Kasumi-1 (cell line): Measurements from ENCODE around the gene ONECUT1.
"Not testable (repeated sequence)": the region's sequence is repeated elsewhere in the genome, so short reads cannot be mapped to it uniquely, and the experiment has no call there.

ENCODE experiments used
- DNase-seq, 2 experiments: peaks; one replicate each; lab custom pipeline; 2025; lab: John Stamatoyannopoulos, UW

The ONECUT1 gene

DNA sequence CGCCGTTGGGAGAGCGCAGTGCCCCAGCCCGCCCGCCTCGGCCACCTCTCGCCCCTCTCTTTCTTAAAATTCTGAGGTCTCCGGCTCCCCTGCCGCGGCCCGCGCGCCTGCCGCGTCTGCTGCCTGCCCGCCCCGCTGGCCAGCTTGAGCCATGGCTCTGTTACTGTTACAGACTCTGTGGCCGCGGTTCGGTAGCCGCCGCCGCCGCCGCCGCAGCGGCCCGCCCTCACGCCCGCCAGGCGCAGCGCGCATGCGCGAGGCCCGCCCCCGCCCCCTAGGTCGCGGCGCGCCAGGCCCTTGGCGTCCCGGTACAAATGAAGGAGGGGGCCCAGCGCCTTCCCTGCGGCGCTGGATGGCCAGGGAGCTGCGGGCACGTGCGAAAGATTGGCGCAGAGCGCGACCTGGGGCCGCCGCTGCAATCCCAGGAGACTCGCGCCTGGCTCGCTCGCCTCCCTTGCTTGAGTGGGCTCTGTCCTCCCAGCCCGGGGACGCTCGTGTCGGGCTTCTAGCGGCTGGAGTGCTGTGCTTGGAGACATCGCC is at the start of gene ONECUT1:
Gene ONECUT1, minus strand, starts transcription at position 168 of the 540 bp plus-strand sequence. CDS start 452 bp downstream, outside the sequence.
- peak in 1 of 2 experiments; percentile 34 for DNase-seq

DNA sequence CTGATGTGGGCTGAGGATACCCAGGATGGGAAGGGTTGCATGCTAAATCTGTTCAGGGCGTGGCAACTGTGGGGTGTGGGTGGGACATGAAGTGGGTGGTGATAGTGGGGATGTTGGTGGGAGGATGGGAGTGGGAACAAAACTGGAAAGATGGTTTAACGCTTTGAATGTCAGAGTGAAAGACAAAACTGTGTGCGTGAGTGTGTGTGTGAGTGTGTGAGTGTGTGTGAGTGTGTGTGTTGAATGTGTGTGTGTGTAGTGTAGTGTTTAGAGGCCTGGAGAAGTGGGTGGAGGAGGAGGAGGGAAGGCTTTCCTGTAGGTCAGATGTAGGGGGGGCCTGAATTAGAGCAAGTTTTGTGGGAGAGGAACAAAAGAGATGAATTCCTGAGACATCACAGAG is 44.2 kb upstream of the ONECUT1 start:
- DNase-seq, result no peak

DNA sequence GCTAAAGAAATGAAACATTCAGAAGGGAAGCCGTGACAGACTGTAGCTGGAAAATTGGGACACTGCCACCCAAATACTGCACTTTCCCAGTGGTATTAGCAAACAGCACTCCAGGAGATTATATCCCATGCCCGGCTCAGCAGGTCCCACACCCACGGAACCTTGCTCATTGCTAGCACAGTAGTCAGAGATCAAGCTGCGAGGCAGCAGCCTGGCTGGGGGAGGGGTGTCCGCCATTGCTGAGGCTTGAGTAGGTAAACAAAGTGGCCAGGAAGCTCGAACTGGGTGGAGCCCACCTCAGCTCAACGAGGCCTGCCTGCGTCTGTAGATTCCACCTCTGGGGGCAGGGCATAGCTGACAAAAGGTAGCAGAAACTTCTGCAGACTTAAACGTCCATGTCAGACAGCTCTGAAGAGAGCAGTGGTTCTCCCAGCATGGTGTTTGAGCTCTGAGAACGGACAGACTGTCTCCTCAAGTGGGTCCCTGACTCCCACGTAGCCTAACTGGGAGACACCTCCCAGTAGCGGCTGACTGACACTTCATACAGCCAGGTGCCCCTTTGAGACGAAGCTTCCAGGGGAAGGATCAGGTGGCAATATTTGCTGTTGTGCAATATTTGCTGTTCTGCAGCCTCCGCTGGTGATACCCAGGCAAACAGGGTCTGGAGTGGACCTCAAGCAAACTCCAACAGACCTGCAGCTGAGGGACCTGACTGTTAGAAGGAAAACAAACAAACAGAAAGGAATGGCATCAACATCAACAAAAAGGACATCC is 34.2 kb upstream of the ONECUT1 start:
- not testable (repeated sequence) for DNase-seq

- DNase-seq, result no peak
These were observed 32.3 kb upstream of the ONECUT1 start for GRCh38 chr15:52822475-52822874.

DNA sequence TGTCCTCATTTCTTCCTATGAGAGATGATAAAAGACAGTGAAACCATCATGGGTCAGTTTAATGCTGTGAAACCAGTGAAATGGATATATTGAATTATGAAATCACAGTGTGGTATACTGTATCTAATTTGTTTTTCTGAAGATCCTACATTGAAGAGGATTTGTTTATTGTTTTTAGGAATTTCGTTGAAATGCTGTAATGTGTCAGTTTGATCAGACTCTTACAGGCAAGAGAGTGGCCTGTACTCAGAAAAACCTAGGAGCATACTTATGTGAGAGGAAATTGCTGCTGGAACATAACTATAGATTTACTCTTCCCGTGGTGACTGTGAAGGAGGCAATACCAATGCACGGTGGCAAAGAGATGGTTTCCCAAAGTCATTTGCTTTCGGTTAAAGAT is 29.1 kb upstream of the ONECUT1 start:
- no peak for DNase-seq

- DNase-seq, result not testable (repeated sequence)
These were observed 25.8 kb upstream of the ONECUT1 start for GRCh38 chr15:52815899-52816298.

DNA sequence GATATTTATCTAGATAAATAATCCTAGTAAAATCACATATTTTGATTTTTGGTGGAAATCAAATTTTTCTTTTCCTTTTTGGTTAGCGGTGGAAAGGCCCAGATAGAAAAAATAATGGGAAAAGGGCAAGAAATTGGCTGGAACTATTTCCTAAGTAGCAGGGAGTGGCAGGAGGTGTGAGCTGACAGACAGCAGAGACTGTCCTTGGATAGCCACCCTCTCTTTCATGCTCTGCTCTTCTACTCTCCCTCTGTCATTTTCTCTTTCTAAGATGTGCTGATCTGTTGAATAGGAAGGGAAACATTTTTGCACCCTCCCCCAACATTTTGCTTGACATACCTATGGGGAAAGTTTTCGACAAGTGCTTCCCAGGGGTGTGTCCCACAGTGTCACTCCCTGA is 18.9 kb upstream of the ONECUT1 start:
- no peak for DNase-seq

DNA sequence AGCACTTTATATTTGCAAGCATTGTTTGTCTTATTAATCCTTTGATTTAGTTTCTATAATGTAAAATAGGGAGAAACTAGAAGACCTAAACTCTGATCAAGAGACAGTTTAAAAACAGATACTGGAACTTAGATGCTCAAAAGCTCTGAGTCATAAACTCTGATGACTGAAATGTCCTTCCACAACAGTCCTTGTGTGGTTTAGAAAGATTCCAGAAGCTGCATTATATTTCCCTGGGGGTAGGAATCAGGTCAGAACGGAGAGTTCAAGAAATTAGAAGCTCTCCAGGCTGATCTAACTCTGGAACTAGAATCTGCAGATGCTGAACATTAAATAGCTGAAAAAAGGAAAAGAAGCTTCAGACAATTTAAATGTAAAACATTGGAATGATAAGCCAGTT is 18.3 kb upstream of the ONECUT1 start:
- DNase-seq, result no peak

- no peak for DNase-seq
These were observed 16.1 kb upstream of the ONECUT1 start for GRCh38 chr15:52806284-52806655.

- no peak for DNase-seq
These were observed 15.5 kb upstream of the ONECUT1 start for GRCh38 chr15:52805351-52806283.

GRCh38 chr15:52804526-52805081 is 14.5 kb upstream of the ONECUT1 start:
- no peak for DNase-seq

DNA sequence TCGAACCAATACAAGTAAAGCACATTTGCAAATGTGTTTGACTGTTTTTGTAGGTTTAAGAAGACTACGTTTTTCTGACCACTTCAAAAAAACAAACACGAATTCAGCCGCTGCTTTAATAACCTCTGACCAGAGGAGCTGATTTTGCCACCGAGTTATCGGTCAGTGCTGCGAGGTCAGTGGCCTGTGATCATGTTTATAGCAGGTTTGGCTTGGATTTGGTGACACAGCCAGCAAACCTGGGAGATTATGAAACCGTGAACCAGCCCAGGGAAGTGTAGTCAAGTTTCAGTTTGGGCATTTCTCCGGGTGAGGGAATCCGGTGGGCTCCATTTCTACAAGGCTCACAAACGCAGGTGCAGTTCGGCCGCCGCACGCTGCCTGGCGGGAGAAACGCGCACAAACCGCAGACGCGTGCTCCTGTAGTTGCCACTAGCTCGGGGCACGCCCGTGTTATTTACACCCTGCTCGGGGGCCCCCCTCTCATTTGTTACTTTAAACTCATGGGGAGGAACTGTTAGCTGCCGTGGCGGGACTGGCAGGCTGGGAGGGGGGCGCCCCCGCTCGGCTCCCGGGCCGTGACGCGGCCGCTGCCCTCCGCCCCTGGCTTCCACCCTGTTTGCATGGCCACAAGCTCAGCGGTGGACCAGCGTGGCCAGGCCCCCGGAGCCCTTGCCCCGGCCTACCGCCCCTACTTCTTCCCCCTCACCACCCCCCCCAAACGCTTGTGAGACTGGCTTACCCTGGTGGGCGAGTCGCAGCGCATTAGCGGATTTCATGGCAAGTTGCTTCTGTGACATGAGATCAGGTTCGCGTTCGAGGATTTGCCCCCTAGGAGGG is 13.6 kb upstream of the ONECUT1 start:
- no peak for DNase-seq

- no peak for DNase-seq
These were observed 13.0 kb upstream of the ONECUT1 start for GRCh38 chr15:52803108-52803466.

GRCh38 chr15:52802110-52802509 is 12.0 kb upstream of the ONECUT1 start:
- no peak for DNase-seq

- DNase-seq, result no peak
These were observed 11.6 kb upstream of the ONECUT1 start for GRCh38 chr15:52801748-52802085.

DNA sequence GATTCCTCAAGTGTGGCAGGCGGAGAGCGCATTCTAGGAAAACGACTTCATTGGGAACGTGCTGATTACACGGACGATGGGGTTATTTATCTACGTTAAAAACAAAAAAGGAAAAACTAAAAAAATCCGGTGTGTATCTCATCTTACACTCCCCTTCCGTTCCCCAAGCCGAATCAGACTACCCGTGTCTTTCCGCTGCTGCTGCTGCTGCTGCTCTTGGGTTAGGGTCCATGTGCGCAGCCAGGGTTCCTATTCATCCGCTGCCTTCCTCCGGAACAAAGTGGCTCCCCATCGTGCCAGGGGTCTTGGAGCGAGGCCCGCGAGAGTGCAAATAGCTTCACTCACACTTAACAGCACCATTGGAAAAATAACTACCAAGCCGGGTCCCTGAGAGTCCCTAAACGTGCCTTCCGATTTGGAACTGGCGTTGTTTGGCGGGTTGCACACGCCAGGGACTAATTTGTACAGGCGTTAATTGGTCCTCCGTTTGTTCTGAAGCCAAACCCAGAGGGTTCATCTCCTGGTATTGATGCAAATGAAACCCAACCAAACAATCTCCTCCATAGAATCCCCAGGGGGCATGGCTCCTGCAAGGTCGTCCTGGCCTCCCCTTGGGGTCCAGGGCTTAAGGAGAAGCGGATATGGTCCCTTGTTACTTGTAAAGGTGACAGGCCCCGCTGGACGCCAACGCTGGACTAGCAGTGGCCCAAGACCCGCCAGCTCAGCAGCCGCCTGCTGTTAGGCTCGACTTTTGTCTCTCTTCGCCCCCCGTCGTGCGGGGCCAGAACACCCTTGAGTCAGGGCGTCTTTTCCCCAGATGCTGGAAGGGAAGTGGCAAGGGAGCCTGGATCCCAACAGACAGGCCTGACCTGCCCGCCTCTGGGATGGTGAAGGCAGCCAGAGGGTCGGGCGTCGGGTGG is 11.0 kb upstream of the ONECUT1 start:
- DNase-seq, result no peak

DNA sequence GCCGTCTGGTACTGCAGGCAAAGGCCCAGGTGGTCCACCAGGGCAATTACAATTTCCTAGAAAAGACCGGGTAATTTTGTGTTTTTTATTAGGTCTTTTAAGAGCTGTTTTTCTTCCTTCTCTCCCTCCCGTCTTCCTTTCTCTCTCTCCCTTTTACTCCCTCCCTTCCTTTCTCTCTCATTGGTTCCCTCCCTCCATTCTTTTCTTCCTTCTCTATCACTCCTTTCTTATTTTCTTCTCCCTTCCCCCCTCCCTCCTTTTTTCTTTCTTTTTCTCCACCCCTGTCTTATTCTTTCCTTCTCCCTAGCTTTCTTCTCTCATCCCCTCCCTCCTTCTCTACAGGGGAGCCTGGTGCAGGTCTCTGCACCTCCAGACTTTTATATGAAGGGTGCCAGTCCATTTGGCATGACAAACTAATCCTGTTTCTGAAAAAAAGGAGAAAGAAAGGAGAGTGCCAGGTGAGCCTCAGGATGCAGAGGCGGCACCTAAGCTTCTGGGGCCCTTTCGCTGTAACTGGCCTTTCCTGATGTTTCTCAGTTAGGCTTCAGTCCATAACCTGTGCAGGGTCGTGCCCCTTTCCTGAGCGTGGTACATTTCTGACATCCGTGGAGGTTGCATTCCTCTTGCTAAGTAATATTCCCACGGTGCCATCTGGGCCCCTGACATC is 9.1 kb upstream of the ONECUT1 start:
- DNase-seq, result no peak

GRCh38 chr15:52798529-52799101 is 8.5 kb upstream of the ONECUT1 start:
- no peak for DNase-seq

DNA sequence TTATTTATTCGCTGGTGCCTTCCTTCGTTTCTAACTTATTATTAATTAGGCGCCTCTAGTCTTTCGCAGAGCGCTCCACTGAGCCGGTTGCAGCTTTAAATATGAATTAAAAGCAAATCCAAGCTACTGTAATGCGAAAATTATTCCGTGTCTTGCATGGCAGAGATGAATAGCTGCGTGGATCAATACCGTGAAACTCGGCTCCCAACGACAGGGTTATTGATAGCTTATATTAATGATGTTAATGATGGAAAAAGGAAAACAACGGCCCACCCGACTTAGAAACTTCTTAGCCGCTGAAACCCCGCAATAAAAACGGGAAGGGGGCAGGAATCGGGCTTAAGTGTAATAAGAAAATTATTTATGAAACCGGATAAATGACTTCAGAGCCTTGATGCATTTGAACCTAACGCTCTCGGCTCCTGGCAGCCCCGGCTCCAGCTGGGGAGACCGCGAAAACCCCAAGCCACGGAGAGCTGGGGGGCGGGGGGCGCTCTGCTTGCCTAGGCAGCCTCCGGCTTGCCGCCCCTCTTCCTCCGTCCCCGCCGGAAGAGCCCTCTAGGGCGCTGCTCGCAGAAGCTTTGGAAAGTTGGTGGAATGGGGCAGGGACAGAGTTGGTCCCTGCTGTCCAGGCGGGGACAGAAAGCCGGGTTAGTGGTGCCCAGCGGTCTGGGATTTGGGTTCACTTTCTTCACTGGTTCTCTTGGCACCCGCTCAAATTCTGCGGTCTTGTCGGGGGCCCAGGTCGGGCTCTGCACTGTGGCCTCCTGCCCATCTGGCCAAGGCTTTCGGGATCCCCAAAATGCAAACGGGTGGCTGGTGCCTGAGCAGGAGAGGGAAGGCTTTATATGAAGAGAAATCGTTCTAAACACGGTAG is 7.7 kb upstream of the ONECUT1 start:
- no peak for DNase-seq
